GM23338 (cell line): ENCODE results near the gene RPL39L. TPM values are rescaled to one million over a fixed set of nuclear protein-coding genes. Genes with fewer than 3 reads are reported as not detected.

Experiments used
- ATAC-seq: fragments of 200-7000 bp; cut with Tn5 transposase; 3 replicates; pipeline ENCODE4 v1.9.1; 2020
- DNase-seq: peaks from one replicate; pipeline ENCODE4 v3.0.0-alpha.2; 2015; ENCODE audit warnings: low spot score
- H2AFZ ChIP-seq: fragments of 200-600 bp; sonication (generic); 2 replicates; pipeline ENCODE4 v1.8.0; 2016; ENCODE audit warnings: antibody characterized with exemption, mild to moderate bottlenecking, moderate library complexity
- H3F3A ChIP-seq: fragments of 200-600 bp; sonication (generic); replicated peaks from 2 replicates; pipeline ENCODE4 v1.8.0; 2017; ENCODE audit warnings: antibody characterized with exemption, mixed run types, low read depth
- H3K27ac ChIP-seq: fragments of 200-600 bp; sonication (generic); 2 replicates; pipeline ENCODE4 v1.6.1; 2016; ENCODE audit warnings: low read depth
- H3K27me3 ChIP-seq: fragments of 200-600 bp; sonication (generic); 2 replicates; pipeline ENCODE4 v1.8.0; 2016; ENCODE audit warnings: mild to moderate bottlenecking, mixed run types, moderate library complexity; ENCODE audit not compliant: insufficient read depth
- H3K36me3 ChIP-seq: fragments of 200-600 bp; sonication (generic); 2 replicates; pipeline ENCODE4 v1.8.0; 2016; ENCODE audit warnings: mild to moderate bottlenecking; ENCODE audit not compliant: insufficient read depth
- H3K4me1 ChIP-seq: fragments of 200-600 bp; sonication (generic); 2 replicates; pipeline ENCODE4 v1.8.0; 2016; ENCODE audit warnings: mild to moderate bottlenecking, moderate library complexity; ENCODE audit not compliant: insufficient read depth
- H3K4me2 ChIP-seq: fragments of 200-600 bp; sonication (generic); 2 replicates; pipeline ENCODE4 v1.7.1; 2017; ENCODE audit warnings: mixed run types
- H3K4me3 ChIP-seq: fragments of 200-600 bp; sonication (generic); 2 replicates; pipeline ENCODE4 v1.6.1; 2016; ENCODE audit warnings: mixed run types
- H3K79me2 ChIP-seq: fragments of 200-600 bp; sonication (generic); replicated peaks from 2 replicates; pipeline ENCODE4 v1.8.0; 2017; ENCODE audit warnings: mild to moderate bottlenecking; ENCODE audit not compliant: insufficient read depth
- H3K9me2 ChIP-seq: fragments of 200-600 bp; sonication (generic); 2 replicates; pipeline ENCODE4 v1.8.0; 2017; ENCODE audit not compliant: insufficient read depth
- H4K20me1 ChIP-seq: fragments of 200-600 bp; sonication (generic); replicated peaks from 2 replicates; pipeline ENCODE4 v1.8.0; 2017; ENCODE audit warnings: mild to moderate bottlenecking; ENCODE audit not compliant: insufficient read depth
- H3K27ac Mint-ChIP-seq: 2 replicates; pipeline ENCODE4 v1.8.0; 2020; ENCODE audit warnings: inconsistent platforms, mild to moderate bottlenecking, moderate library complexity, mixed read lengths
- H3K27me3 Mint-ChIP-seq: 3 replicates; pipeline ENCODE4 v1.8.0; 2022; ENCODE audit warnings: low read depth, mild to moderate bottlenecking, moderate library complexity, mixed read lengths, inconsistent platforms; ENCODE audit not compliant: insufficient read depth, poor library complexity
- H3K36me3 Mint-ChIP-seq: 3 replicates; pipeline ENCODE4 v1.8.0; 2021; ENCODE audit warnings: low read depth, mild to moderate bottlenecking, inconsistent platforms, moderate library complexity, mixed read lengths
- H3K4me1 Mint-ChIP-seq: 3 replicates; pipeline ENCODE4 v1.8.0; 2020; ENCODE audit warnings: mild to moderate bottlenecking, inconsistent platforms, mixed read lengths
- H3K4me3 Mint-ChIP-seq: 3 replicates; pipeline ENCODE4 v1.8.0; 2021; ENCODE audit warnings: moderate library complexity, mild to moderate bottlenecking, inconsistent platforms, mixed read lengths
- H3K9me3 Mint-ChIP-seq: 3 replicates; pipeline ENCODE4 v1.8.0; 2020; ENCODE audit warnings: moderate library complexity, mild to moderate bottlenecking, inconsistent platforms, mixed read lengths
- CREB1 ChIP-seq: fragments of 250-450 bp; sonication (Bioruptor Pico); IDR thresholded peaks from 2 replicates; pipeline ENCODE4 v1.5.0; 2020; ENCODE audit warnings: low read depth, mild to moderate bottlenecking, moderate library complexity
- EZH2 ChIP-seq: fragments of 200-600 bp; sonication (generic); IDR thresholded peaks from one replicate; pipeline ENCODE4 v1.8.0; 2017; ENCODE audit warnings: antibody characterized with exemption, mild to moderate bottlenecking, low read depth; ENCODE audit not compliant: unreplicated experiment
- EZH2phosphoT487 ChIP-seq: fragments of 200-600 bp; sonication (generic); IDR thresholded peaks from one replicate; pipeline ENCODE4 v1.8.1; 2018; ENCODE audit warnings: antibody characterized with exemption; ENCODE audit not compliant: unreplicated experiment
- JUNB ChIP-seq: IDR thresholded peaks from one replicate; pipeline ENCODE4 v1.6.1; 2016; ENCODE audit warnings: antibody characterized with exemption; ENCODE audit not compliant: unreplicated experiment
- NANOG ChIP-seq: IDR thresholded peaks from 2 replicates; pipeline ENCODE4 v1.6.1; 2016; ENCODE audit warnings: antibody characterized with exemption, borderline replicate concordance
- POLR2AphosphoS5 ChIP-seq: IDR thresholded peaks from 2 replicates; pipeline ENCODE4 v1.6.1; 2016; ENCODE audit warnings: antibody characterized with exemption, low read depth
- STAT1 ChIP-seq: IDR thresholded peaks from one replicate; pipeline ENCODE4 v1.6.1; 2016; ENCODE audit warnings: antibody characterized with exemption; ENCODE audit not compliant: unreplicated experiment
- ZNF331 ChIP-seq: fragments of 250-450 bp; sonication (Bioruptor Pico); IDR thresholded peaks from 2 replicates; pipeline ENCODE4 v1.5.0; 2020; ENCODE audit warnings: low read depth, mild to moderate bottlenecking, moderate library complexity
- ZNF462 ChIP-seq: fragments of 250-450 bp; sonication (Bioruptor Pico); IDR thresholded peaks from 2 replicates; pipeline ENCODE4 v1.5.0; 2020; ENCODE audit warnings: mild to moderate bottlenecking, moderate library complexity
- polyA plus RNA-seq: library from polyadenylated mRNA; unstranded; fragments of >200 nt; fragmentation: Nextera tagmentation; extraction: Ambion mirVana; gene quantifications from 2 replicates; pipeline ENCODE4 v1.2.1, GENCODE V29; 2016
- total RNA-seq: library from RNA; depleted of rRNA; stranded (reverse); fragments of >200 nt; shearing (Covaris generic); gene quantifications from 2 replicates; pipeline ENCODE4 v1.2.3, GENCODE V29; 2014
- TF ChIP-seq, protein P1 (sequence below), 2 experiments: fragments of 200-600 bp in 1 of 2; sonication (generic) in 1 of 2; conservative IDR thresholded peaks; 2 replicates each; pipeline versions ENCODE4 v1.5.1 to v1.6.1; 2016 to 2017; ENCODE audit warnings: antibody characterized with exemption in 2 of 2, low read depth in 2 of 2, mild to moderate bottlenecking in 2 of 2, moderate library complexity in 1 of 2
- TF ChIP-seq, protein P2 (sequence below): IDR thresholded peaks from 2 replicates; pipeline ENCODE4 v1.6.1; 2016; ENCODE audit warnings: antibody characterized with exemption

RPL39L gene
- total and polyA plus RNA-seq, 2 experiments from 2014 or later = 70.6 to 155 TPM

- Mint-ChIP-seq H3K27ac (no peak overlapping the region), H3K36me3 (no peaks in the 10 kb centered on the region), H3K4me1 (peaks cover 11% of the 10 kb centered on the region), H3K9me3 (no peaks in the 10 kb centered on the region), H3K4me3 (no peak overlapping the region), H3K27me3 (peaks cover 4% of the 10 kb centered on the region)
- H3K36me3 ChIP-seq = no peaks in the 10 kb centered on the region
- H3K27ac ChIP-seq = no peak overlapping the region
- peaks cover 11% of the 10 kb centered on the region; the same call in 1 of the 2 replicates for H3K4me1 ChIP-seq
- no peaks in the 10 kb centered on the region; the same call in 1 of the 2 replicates for H3K79me2 ChIP-seq
- DNase-seq (no peak), ATAC-seq (no peak)
- H4K20me1 ChIP-seq = no peaks in the 10 kb centered on the region
- peak overlapping the region; percentile 9; the same call in 1 of the 2 replicates for H3K4me2 ChIP-seq
- H2AFZ ChIP-seq = no peak overlapping the region
- H3K4me3 ChIP-seq = no peak overlapping the region
- peaks cover 7% of the 10 kb centered on the region; the same call in 1 of the 2 replicates for H3F3A ChIP-seq
- 0 out of 2 replicates have a peak, but pooled peaks cover 7% of the 10 kb centered on the region for H3K9me2 ChIP-seq
- H3K27me3 ChIP-seq = no peaks in the 10 kb centered on the region
- TF ChIP-seq EZH2phosphoT487 = no peak
- TF ChIP-seq EZH2 = no peak
- TF ChIP-seq ZNF462 = no peak
- no peak for TF ChIP-seq ZNF331 (CRISPR knock-in tag)
- TF ChIP-seq NANOG = no peak
Observed at GRCh38 chr3:187105700-187106099, 33.6 kb downstream of the RPL39L start.

DNA sequence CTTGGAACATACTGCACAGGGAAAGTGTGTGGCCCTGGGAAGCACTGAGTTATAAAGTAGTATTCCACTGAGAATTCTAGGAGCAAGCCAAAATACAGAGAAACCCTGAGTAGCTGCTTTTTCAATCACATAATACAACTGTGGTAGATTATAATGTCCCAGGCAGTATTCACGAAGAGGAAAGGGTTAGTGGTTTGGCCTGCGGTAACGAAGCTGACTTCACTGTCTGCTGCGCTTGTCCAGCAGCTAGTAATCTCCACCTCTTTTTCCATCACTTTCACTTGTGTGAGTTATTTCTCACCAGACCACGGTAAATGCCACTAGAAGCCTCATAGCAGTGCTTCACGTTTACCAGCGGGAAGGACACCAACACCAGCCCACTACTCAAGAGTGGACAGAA is 34.4 kb downstream of the RPL39L start:
- Histone ChIP-seq H3K36me3 (no peaks in the 10 kb centered on the region), H3F3A (peaks cover 7% of the 10 kb centered on the region; the same call in 1 of the 2 replicates), H3K9me2 (0 out of 2 replicates have a peak, but pooled peaks cover 7% of the 10 kb centered on the region), H4K20me1 (no peaks in the 10 kb centered on the region), H3K4me3 (no peak overlapping the region), H3K79me2 (no peaks in the 10 kb centered on the region; the same call in 1 of the 2 replicates), H3K4me1 (peaks cover 11% of the 10 kb centered on the region; the same call in 1 of the 2 replicates), H3K27me3 (no peaks in the 10 kb centered on the region), H3K4me2 (0 out of 2 replicates have a peak overlapping the region, but pooled peaks have one; percentile 9), H3K27ac (no peak overlapping the region), H2AFZ (no peak overlapping the region)
- 0 out of 3 replicates have a peak, but pooled peaks cover 1% of the 10 kb centered on the region for H3K36me3 Mint-ChIP-seq
- H3K9me3 Mint-ChIP-seq = no peaks in the 10 kb centered on the region
- no peak overlapping the region for H3K4me3 Mint-ChIP-seq
- DNase-seq (no peak), ATAC-seq (no peak)
- H3K27me3 Mint-ChIP-seq = peaks cover 2% of the 10 kb centered on the region
- peaks cover 11% of the 10 kb centered on the region for H3K4me1 Mint-ChIP-seq
- H3K27ac Mint-ChIP-seq = no peak overlapping the region
- TF ChIP-seq, protein P1, sequence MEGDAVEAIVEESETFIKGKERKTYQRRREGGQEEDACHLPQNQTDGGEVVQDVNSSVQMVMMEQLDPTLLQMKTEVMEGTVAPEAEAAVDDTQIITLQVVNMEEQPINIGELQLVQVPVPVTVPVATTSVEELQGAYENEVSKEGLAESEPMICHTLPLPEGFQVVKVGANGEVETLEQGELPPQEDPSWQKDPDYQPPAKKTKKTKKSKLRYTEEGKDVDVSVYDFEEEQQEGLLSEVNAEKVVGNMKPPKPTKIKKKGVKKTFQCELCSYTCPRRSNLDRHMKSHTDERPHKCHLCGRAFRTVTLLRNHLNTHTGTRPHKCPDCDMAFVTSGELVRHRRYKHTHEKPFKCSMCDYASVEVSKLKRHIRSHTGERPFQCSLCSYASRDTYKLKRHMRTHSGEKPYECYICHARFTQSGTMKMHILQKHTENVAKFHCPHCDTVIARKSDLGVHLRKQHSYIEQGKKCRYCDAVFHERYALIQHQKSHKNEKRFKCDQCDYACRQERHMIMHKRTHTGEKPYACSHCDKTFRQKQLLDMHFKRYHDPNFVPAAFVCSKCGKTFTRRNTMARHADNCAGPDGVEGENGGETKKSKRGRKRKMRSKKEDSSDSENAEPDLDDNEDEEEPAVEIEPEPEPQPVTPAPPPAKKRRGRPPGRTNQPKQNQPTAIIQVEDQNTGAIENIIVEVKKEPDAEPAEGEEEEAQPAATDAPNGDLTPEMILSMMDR (conservative IDR thresholded peaks at IDR 0.05; ENCODE audit: low read depth in 2 of 2) = no peak
- TF ChIP-seq NANOG (no peak), ZNF331 (CRISPR knock-in tag) (no peak), EZH2 (no peak), JUNB (no peak), EZH2phosphoT487 (no peak), CREB1 (CRISPR knock-in tag) (no peak), STAT1 (no peak), POLR2AphosphoS5 (no peak)
- TF ChIP-seq, protein P2, sequence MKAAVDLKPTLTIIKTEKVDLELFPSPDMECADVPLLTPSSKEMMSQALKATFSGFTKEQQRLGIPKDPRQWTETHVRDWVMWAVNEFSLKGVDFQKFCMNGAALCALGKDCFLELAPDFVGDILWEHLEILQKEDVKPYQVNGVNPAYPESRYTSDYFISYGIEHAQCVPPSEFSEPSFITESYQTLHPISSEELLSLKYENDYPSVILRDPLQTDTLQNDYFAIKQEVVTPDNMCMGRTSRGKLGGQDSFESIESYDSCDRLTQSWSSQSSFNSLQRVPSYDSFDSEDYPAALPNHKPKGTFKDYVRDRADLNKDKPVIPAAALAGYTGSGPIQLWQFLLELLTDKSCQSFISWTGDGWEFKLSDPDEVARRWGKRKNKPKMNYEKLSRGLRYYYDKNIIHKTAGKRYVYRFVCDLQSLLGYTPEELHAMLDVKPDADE = no peak
